ENCODE results near the gene TGM1.

The TGM1 gene

DNA sequence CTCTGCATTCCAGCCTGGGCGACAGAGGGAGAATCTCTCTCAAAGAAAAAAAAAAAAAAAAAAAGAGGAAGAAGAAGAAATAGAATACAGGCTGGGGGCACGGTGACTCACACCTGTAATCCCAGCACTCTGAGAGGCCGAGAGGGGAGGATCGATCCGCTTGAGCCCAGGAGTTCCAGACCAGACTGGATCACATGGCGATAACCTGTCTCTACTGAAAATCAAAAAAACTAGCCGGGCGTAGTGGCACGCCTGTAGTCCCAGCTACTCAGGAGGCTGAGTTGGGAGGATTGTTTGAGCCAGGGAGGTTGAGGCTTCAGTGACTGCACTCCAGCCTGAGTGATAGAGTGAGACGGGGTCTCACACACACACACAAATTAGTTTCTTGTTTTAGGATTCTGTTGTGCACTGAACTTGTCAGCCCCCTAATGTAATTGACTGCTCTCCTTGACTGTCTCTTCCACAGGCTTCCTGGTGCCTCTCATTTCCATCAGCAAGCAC lies 19.6 kb downstream of the TGM1 start:
- Histone ChIP-seq H3K79me2 (ENCODE audit: insufficient read depth, low read length) (peaks cover 32% of the 10 kb centered on the region), H3K4me3 (ENCODE audit: low read length, poor library complexity, severe bottlenecking) (peak overlapping the region; percentile 89), H4K20me1 (ENCODE audit: insufficient read depth, low read length, poor library complexity, severe bottlenecking) (peaks cover 20% of the 10 kb centered on the region), H3K9ac (ENCODE audit: low read depth, low read length, poor library complexity, severe bottlenecking) (peak overlapping the region; percentile 86), H3K9me2 (replicated peaks; ENCODE audit: low read depth, low read length) (no peaks in the 10 kb centered on the region), H3K4me1 (ENCODE audit: insufficient read depth, low read length, poor library complexity, severe bottlenecking) (peaks cover 36% of the 10 kb centered on the region), H3K4me2 (ENCODE audit: low read depth, low read length, poor library complexity, severe bottlenecking) (peak overlapping the region; percentile 97), H3F3A (ENCODE audit: low read depth) (0 out of 2 replicates have a peak, but pooled peaks cover 3% of the 10 kb centered on the region), H2AFZ (ENCODE audit: low read length) (peak overlapping the region; percentile 82; the same call in 1 of the 2 replicates), H3K9me3 (ENCODE audit: insufficient read depth, low read depth, low read length) (no peaks in the 10 kb centered on the region), H3K36me3 (ENCODE audit: insufficient read depth, low read length) (peaks cover 23% of the 10 kb centered on the region; the same call in 1 of the 2 replicates), H3K27me3 (ENCODE audit: insufficient read depth, low read length, poor library complexity, severe bottlenecking) (no peaks in the 10 kb centered on the region)
- TF ChIP-seq EZH2phosphoT487 (IDR thresholded peaks at IDR 0.05; ENCODE audit: borderline replicate concordance): no peak
- TF ChIP-seq, protein P1, sequence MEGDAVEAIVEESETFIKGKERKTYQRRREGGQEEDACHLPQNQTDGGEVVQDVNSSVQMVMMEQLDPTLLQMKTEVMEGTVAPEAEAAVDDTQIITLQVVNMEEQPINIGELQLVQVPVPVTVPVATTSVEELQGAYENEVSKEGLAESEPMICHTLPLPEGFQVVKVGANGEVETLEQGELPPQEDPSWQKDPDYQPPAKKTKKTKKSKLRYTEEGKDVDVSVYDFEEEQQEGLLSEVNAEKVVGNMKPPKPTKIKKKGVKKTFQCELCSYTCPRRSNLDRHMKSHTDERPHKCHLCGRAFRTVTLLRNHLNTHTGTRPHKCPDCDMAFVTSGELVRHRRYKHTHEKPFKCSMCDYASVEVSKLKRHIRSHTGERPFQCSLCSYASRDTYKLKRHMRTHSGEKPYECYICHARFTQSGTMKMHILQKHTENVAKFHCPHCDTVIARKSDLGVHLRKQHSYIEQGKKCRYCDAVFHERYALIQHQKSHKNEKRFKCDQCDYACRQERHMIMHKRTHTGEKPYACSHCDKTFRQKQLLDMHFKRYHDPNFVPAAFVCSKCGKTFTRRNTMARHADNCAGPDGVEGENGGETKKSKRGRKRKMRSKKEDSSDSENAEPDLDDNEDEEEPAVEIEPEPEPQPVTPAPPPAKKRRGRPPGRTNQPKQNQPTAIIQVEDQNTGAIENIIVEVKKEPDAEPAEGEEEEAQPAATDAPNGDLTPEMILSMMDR (conservative IDR thresholded peaks at IDR 0.05; ENCODE audit: low read length): no peak

DNA sequence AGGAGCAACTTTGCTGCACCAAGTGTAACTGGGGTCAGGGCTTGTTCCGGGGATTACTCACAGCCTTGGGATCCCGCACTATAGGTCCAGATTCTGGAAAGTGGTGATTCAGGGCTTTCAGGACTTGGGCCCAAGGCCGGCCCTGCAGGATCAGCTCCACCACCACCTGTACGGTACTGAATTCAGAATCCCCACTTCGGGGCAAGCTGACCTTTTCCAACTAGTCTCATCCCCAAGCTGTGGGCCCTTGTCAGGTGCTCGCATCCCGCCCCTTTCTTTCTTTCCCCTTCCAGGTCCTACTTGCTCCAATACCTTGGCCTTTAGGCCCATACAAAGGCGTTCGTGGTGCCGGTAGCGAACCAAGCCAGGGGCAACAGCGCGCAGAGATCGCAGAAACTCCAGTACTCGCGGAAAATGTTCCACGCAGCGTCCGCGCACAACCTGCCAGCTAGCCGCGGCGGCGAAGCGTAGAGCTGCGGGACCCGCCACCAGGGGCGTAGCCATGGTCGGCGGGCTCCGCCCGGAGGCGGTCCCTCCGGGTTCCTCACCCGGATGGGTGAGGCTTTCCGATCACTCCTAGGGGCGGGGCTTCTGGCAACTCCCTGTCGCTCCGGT lies 21.0 kb downstream of the TGM1 start:
- H4K20me1 ChIP-seq (ENCODE audit: insufficient read depth, low read length, poor library complexity, severe bottlenecking): peaks cover 20% of the 10 kb centered on the region
- H3F3A ChIP-seq (ENCODE audit: low read depth): 0 out of 2 replicates have a peak, but pooled peaks cover 3% of the 10 kb centered on the region
- peak overlapping the region; percentile 97 for H3K4me2 ChIP-seq (ENCODE audit: low read depth, low read length, poor library complexity, severe bottlenecking)
- H3K4me1 ChIP-seq (ENCODE audit: insufficient read depth, low read length, poor library complexity, severe bottlenecking): peaks cover 36% of the 10 kb centered on the region
- no peaks in the 10 kb centered on the region for H3K27me3 ChIP-seq (ENCODE audit: insufficient read depth, low read length, poor library complexity, severe bottlenecking)
- H3K4me3 ChIP-seq (ENCODE audit: low read length, poor library complexity, severe bottlenecking): peak overlapping the region; percentile 89
- peak overlapping the region; percentile 82 for H2AFZ ChIP-seq (ENCODE audit: low read length)
- H3K9me3 ChIP-seq (ENCODE audit: insufficient read depth, low read depth, low read length): no peaks in the 10 kb centered on the region
- H3K9ac ChIP-seq (ENCODE audit: low read depth, low read length, poor library complexity, severe bottlenecking): peak overlapping the region; percentile 86
- H3K79me2 ChIP-seq (ENCODE audit: insufficient read depth, low read length): peaks cover 35% of the 10 kb centered on the region
- peaks cover 37% of the 10 kb centered on the region; the same call in 1 of the 2 replicates for H3K36me3 ChIP-seq (ENCODE audit: insufficient read depth, low read length)
- TF ChIP-seq EZH2phosphoT487 (IDR thresholded peaks at IDR 0.05; ENCODE audit: borderline replicate concordance): no peak
- TF ChIP-seq, protein P1 (conservative IDR thresholded peaks at IDR 0.05; ENCODE audit: low read length): peak; percentile 32; the same call in 1 of the 2 replicates
- no peaks in the 10 kb centered on the region for H3K9me2 ChIP-seq (replicated peaks; ENCODE audit: low read depth, low read length)

DNA sequence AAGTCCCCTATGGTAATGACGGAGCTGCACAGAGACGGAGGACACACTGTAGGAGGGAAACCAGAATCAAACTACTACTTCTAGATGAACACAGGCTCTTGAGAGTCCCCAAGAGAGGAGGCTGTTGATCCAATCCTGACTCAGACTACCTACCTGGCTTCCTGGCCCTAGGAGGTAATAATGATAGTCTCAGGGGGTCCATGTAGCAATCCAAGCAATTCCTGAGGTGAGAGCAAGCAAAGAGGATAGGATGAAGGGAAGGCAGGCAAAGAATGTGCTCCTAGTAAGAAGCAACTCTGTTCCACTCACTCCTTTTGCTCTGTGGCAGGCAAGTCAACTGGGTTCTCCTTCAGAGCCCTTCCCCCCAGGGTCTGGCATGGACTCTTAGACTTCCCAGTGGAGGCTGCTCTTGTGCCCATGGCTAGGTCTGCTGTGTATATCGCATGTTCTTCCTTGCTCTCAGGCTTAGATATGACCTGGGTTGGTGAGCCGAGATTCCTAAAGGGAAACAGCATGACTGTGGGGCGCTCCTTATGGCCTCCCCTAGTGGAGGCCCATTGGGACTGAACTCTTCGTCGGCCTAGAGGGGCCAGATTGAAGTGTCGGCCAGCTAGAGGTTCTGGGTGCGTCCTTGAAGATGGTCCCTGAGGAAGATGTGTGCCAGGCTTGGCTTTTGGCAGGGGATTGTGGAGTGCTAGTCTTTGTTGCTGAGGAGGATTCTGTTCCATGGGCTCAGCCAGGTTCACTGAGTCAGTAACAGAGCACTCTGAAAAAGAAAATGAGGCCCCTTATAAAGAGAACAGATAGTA lies 22.7 kb downstream of the TGM1 start:
- no peaks in the 10 kb centered on the region for H3K27me3 ChIP-seq (ENCODE audit: insufficient read depth, low read length, poor library complexity, severe bottlenecking)
- TF ChIP-seq, protein P1 (conservative IDR thresholded peaks at IDR 0.05; ENCODE audit: low read length): no peak
- TF ChIP-seq EZH2phosphoT487 (IDR thresholded peaks at IDR 0.05; ENCODE audit: borderline replicate concordance): no peak
- peaks cover 42% of the 10 kb centered on the region for H3K4me1 ChIP-seq (ENCODE audit: insufficient read depth, low read length, poor library complexity, severe bottlenecking)
- H4K20me1 ChIP-seq (ENCODE audit: insufficient read depth, low read length, poor library complexity, severe bottlenecking): peaks cover 20% of the 10 kb centered on the region
- H3F3A ChIP-seq (ENCODE audit: low read depth): 0 out of 2 replicates have a peak, but pooled peaks cover 3% of the 10 kb centered on the region
- peak overlapping the region; percentile 86 for H3K9ac ChIP-seq (ENCODE audit: low read depth, low read length, poor library complexity, severe bottlenecking)
- H3K4me2 ChIP-seq (ENCODE audit: low read depth, low read length, poor library complexity, severe bottlenecking): peak overlapping the region; percentile 97
- no peaks in the 10 kb centered on the region for H3K9me3 ChIP-seq (ENCODE audit: insufficient read depth, low read depth, low read length)
- no peaks in the 10 kb centered on the region for H3K9me2 ChIP-seq (replicated peaks; ENCODE audit: low read depth, low read length)
- no peak overlapping the region for H2AFZ ChIP-seq (ENCODE audit: low read length)
- H3K4me3 ChIP-seq (ENCODE audit: low read length, poor library complexity, severe bottlenecking): peak overlapping the region; percentile 89
- peaks cover 49% of the 10 kb centered on the region; the same call in 1 of the 2 replicates for H3K36me3 ChIP-seq (ENCODE audit: insufficient read depth, low read length)
- H3K79me2 ChIP-seq (ENCODE audit: insufficient read depth, low read length): peaks cover 49% of the 10 kb centered on the region

Data from Loucy (cell line).